PC-9 (cell line): ENCODE measurements around the gene NUDT16L1. TPM values are rescaled to one million over a fixed set of nuclear protein-coding genes. Genes with fewer than 3 reads are reported as not detected.
"Not testable (repeated sequence)": the region's sequence is repeated elsewhere in the genome, so short reads cannot be mapped to it uniquely, and the experiment has no call there.

Experiments
- BruUV-seq: library from RNA; stranded (reverse); fragments of 400-500 nt; replicated peaks from 2 replicates; lab custom pipeline; 2021; lab: Mats Ljungman, UMichigan
- CTCF ChIA-PET: fragments of 300-600 bp; sonication (Branson Sonifier 250); formaldehyde crosslinking; loops from one replicate; lab custom pipeline; 2022; ENCODE audit warnings: antibody characterized with exemption; lab: Charles Lee
- POLR2A ChIA-PET: fragments of 300-600 bp; sonication (Branson Sonifier 250); formaldehyde crosslinking; loops from one replicate; lab custom pipeline; 2022; ENCODE audit warnings: antibody characterized with exemption; ENCODE audit not compliant: unreplicated experiment; lab: Charles Lee
- DNase-seq, 2 experiments: peaks; one replicate each; pipeline versions ENCODE4 v3.0.0 to v3.0.0-alpha.2; 2015 to 2022; ENCODE audit warnings: mixed read lengths in 1 of 2
- H2AFZ ChIP-seq: fragments of 200-600 bp; sonication (generic); 2 replicates; pipeline ENCODE4 v1.8.1; 2017; ENCODE audit warnings: antibody characterized with exemption
- H3F3A ChIP-seq: fragments of 200-600 bp; sonication (generic); 2 replicates; pipeline ENCODE4 v1.8.1; 2017; ENCODE audit warnings: antibody characterized with exemption, mild to moderate bottlenecking, low read depth; ENCODE audit not compliant: insufficient read depth
- H3K27ac ChIP-seq: fragments of 200-600 bp; sonication (generic); 2 replicates; pipeline ENCODE4 v1.6.1; 2016; ENCODE audit warnings: mixed run types
- H3K27me3 ChIP-seq: fragments of 200-600 bp; sonication (generic); 2 replicates; pipeline ENCODE4 v1.6.1; 2016; ENCODE audit warnings: low read depth, mixed run types; ENCODE audit not compliant: insufficient read depth
- H3K36me3 ChIP-seq: fragments of 200-600 bp; sonication (generic); 2 replicates; pipeline ENCODE4 v1.6.1; 2016; ENCODE audit warnings: low read depth, mixed run types
- H3K4me1 ChIP-seq: fragments of 200-600 bp; sonication (generic); replicated peaks from 2 replicates; pipeline ENCODE4 v1.6.1; 2016; ENCODE audit warnings: mixed run types; ENCODE audit not compliant: insufficient read depth
- H3K4me2 ChIP-seq: fragments of 200-600 bp; sonication (generic); 2 replicates; pipeline ENCODE4 v1.6.1; 2017; ENCODE audit warnings: mixed run types
- H3K4me3 ChIP-seq: fragments of 200-600 bp; sonication (generic); 2 replicates; pipeline ENCODE4 v1.6.1; 2016; ENCODE audit warnings: mixed run types
- H3K79me2 ChIP-seq: fragments of 200-600 bp; sonication (generic); 2 replicates; pipeline ENCODE4 v1.6.1; 2017; ENCODE audit warnings: low read depth, mixed run types
- H3K9me2 ChIP-seq: fragments of 200-600 bp; sonication (generic); 2 replicates; pipeline ENCODE4 v1.8.1; 2017; ENCODE audit warnings: mild to moderate bottlenecking; ENCODE audit not compliant: insufficient read depth
- H3K9me3 ChIP-seq: fragments of 200-600 bp; sonication (generic); 2 replicates; pipeline ENCODE4 v1.8.1; 2016; ENCODE audit warnings: low read depth; ENCODE audit not compliant: insufficient read depth
- H4K20me1 ChIP-seq: fragments of 200-600 bp; sonication (generic); 2 replicates; pipeline ENCODE4 v1.8.1; 2017; ENCODE audit not compliant: insufficient read depth
- CTCF ChIP-seq: fragments of 200-600 bp; sonication (generic); conservative IDR thresholded peaks from 2 replicates; pipeline ENCODE4 v1.6.1; 2017; ENCODE audit warnings: mixed run types, antibody characterized with exemption, mild to moderate bottlenecking, moderate library complexity
- EZH2 ChIP-seq: fragments of 200-600 bp; sonication (generic); IDR thresholded peaks from 2 replicates; pipeline ENCODE4 v1.8.0; 2017; ENCODE audit warnings: antibody characterized with exemption, low read depth
- intact Hi-C: fragments of 100-400 bp; cut with micrococcal nuclease; formaldehyde crosslinking; loops from one replicate; pipeline ENCODE4 v1.10.0; 2022; ENCODE audit not compliant: unreplicated experiment
- total RNA-seq: library from RNA; stranded (reverse); gene quantifications from 2 replicates; pipeline ENCODE4 v1.2.3, GENCODE V29; 2021

The NUDT16L1 gene
- total RNA-seq, 1 experiment from 2014 or later, result 25.7 TPM

- Histone ChIP-seq H2AFZ (peak overlapping the region; percentile 97), H3K79me2 (peaks cover 21% of the 10 kb centered on the region), H3K4me1 (peaks cover 12% of the 10 kb centered on the region), H3K4me2 (peak overlapping the region; percentile 85), H3K36me3 (no peaks in the 10 kb centered on the region; the same call in 1 of the 2 replicates), H3F3A (peaks cover 20% of the 10 kb centered on the region), H3K27me3 (no peaks in the 10 kb centered on the region), H3K9me3 (no peaks in the 10 kb centered on the region), H3K27ac (peak overlapping the region; percentile 48), H3K4me3 (peak overlapping the region; percentile 83), H3K9me2 (no peaks in the 10 kb centered on the region), H4K20me1 (no peaks in the 10 kb centered on the region)
- no peak for TF ChIP-seq CTCF
- no peak for TF ChIP-seq EZH2
- POLR2A ChIA-PET, result interaction anchor here (0.5 to 1.1 kb wide), 17 partner anchors 19 to 789 kb away, joined by 3 to 12 read pairs (median 4); partner anchors contain the start of genes ROGDI and SEC14L5
- DNase-seq, result peak; percentile 64 to 91
- CTCF ChIA-PET, result interaction anchor here (0.6 to 1.3 kb wide), 4 partner anchors 18 to 331 kb away, joined by 3 to 4 read pairs (median 4); partner anchors contain the start of genes C16orf89 and ROGDI
- TSS peak; percentile 93 for BruUV-seq
- intact Hi-C loops, result loop anchor here (1.0 to 5.0 kb wide), 3 partner anchors 33 to 222 kb away; partner anchors contain the start of genes ROGDI and SEC14L5
Measured at GRCh38 chr16:4734730-4735535, 41.6 kb downstream of the NUDT16L1 start.

- TF ChIP-seq EZH2 (no peak), CTCF (no peak)
- Histone ChIP-seq H2AFZ (no peak overlapping the region), H4K20me1 (no peaks in the 10 kb centered on the region), H3K27ac (no peak overlapping the region), H3K9me2 (no peaks in the 10 kb centered on the region), H3K9me3 (no peaks in the 10 kb centered on the region), H3K27me3 (no peaks in the 10 kb centered on the region), H3K4me3 (no peak overlapping the region), H3K4me2 (no peak overlapping the region), H3F3A (peaks cover 20% of the 10 kb centered on the region), H3K79me2 (peaks cover 21% of the 10 kb centered on the region), H3K4me1 (peaks cover 12% of the 10 kb centered on the region), H3K36me3 (no peaks in the 10 kb centered on the region)
- ChIA-PET POLR2A (no interaction called here), CTCF (no interaction called here)
- intact Hi-C loops, result no loop called here
- no TSS peak for BruUV-seq
- DNase-seq, result no peak
Measured at GRCh38 chr16:4736546-4736945, 43.2 kb downstream of the NUDT16L1 start.

- H3K27ac ChIP-seq, result no peak overlapping the region
- H2AFZ ChIP-seq, result no peak overlapping the region
- no peaks in the 10 kb centered on the region for H3K9me2 ChIP-seq
- TF ChIP-seq CTCF (no peak), EZH2 (no peak)
- H3K36me3 ChIP-seq, result no peaks in the 10 kb centered on the region
- no TSS peak for BruUV-seq
- no peaks in the 10 kb centered on the region for H3K9me3 ChIP-seq
- H3F3A ChIP-seq, result peaks cover 20% of the 10 kb centered on the region
- H3K4me3 ChIP-seq, result no peak overlapping the region
- DNase-seq, result no peak
- intact Hi-C loops, result no loop called here
- H3K27me3 ChIP-seq, result no peaks in the 10 kb centered on the region
- ChIA-PET CTCF (no interaction called here), POLR2A (no interaction called here)
- peaks cover 11% of the 10 kb centered on the region for H3K4me1 ChIP-seq
- peaks cover 13% of the 10 kb centered on the region for H3K79me2 ChIP-seq
- no peak overlapping the region for H3K4me2 ChIP-seq
- no peaks in the 10 kb centered on the region for H4K20me1 ChIP-seq
Measured at GRCh38 chr16:4737545-4737944, 44.2 kb downstream of the NUDT16L1 start.

- H3K9me3 ChIP-seq, intact Hi-C loops, BruUV-seq, DNase-seq, H3K27ac ChIP-seq, H3K27me3 ChIP-seq, POLR2A ChIA-PET, CTCF ChIA-PET, H3K4me1 ChIP-seq, H3K4me2 ChIP-seq, H4K20me1 ChIP-seq, H2AFZ ChIP-seq, H3K4me3 ChIP-seq, H3K79me2 ChIP-seq, H3K36me3 ChIP-seq, H3K9me2 ChIP-seq: not testable (repeated sequence)
- H3F3A ChIP-seq, result peaks cover 18% of the 10 kb centered on the region
Measured at GRCh38 chr16:4738370-4738769, 45.0 kb downstream of the NUDT16L1 start.
